Measurements from ENCODE around the gene FAM117A. TPM values are rescaled to one million over a fixed set of nuclear protein-coding genes. Genes with fewer than 3 reads are reported as not detected.

FAM117A gene
- total and polyA plus RNA-seq, 2 donors (not counting 3 experiments of a cell fraction or from before 2014, with no cell fraction given), result 12.2 to 24.1 TPM

GRCh38 chr17:49715717-49716279 lies 48.1 kb downstream of the FAM117A start:
- no peaks in the 10 kb centered on the region for H3K9me3 ChIP-seq (replicated peaks; ENCODE audit: control insufficient read depth, insufficient read depth, low read length)
- H2AFZ ChIP-seq (ENCODE audit: low read depth, low read length), result no peak overlapping the region
- no peak overlapping the region for H3K9ac ChIP-seq (replicated peaks; ENCODE audit: extremely low read depth, insufficient read depth, low read length)
- no peak for DNase-seq (ENCODE audit: low read depth, low spot score)
- no peaks in the 10 kb centered on the region for H3K27me3 ChIP-seq (ENCODE audit: control insufficient read depth in 2 of 2, insufficient read depth in 2 of 2, low read length in 2 of 2)
- H3K27ac ChIP-seq (ENCODE audit: insufficient read depth, low read depth, low read length), result no peak overlapping the region
- intact Hi-C loops (cut with micrococcal nuclease) (no loop called here), dilution Hi-C loops (cut with MboI; ENCODE audit: extremely low pct_ligation_motif_present, low sequenced_read_pairs) (no loop called here)
- no peaks in the 10 kb centered on the region for H4K20me1 ChIP-seq (replicated peaks; ENCODE audit: control insufficient read depth, extremely low read depth, insufficient read depth, low read length)
- H3K4me3 ChIP-seq (replicated peaks in 1 of 3; ENCODE audit: insufficient read depth in 1 of 3, low read depth in 1 of 3, low read length in 3 of 3), result no peak overlapping the region
- FAIRE-seq, result no peak
- TF ChIP-seq EZH2 (IDR thresholded peaks at IDR 0.05; ENCODE audit: borderline replicate concordance, low read depth, low read length, severe bottlenecking) (no peak), MAX (IDR thresholded peaks at IDR 0.05; ENCODE audit: insufficient read depth, insufficient read length) (no peak), JUN (IDR thresholded peaks at IDR 0.05; ENCODE audit: borderline replicate concordance, insufficient read depth, insufficient read length, low read depth) (no peak), MYC (IDR thresholded peaks at IDR 0.05; ENCODE audit: low read depth, low read length) (no peak), GATA2 (IDR thresholded peaks at IDR 0.05; ENCODE audit: insufficient read depth, insufficient read length, low read depth, low read length) (no peak), POLR2AphosphoS5 (IDR thresholded peaks at IDR 0.05; ENCODE audit: insufficient read depth, low read depth, low read length) (no peak), POLR2A (IDR thresholded peaks at IDR 0.05; ENCODE audit: low read depth, low read length) (no peak), CTCF (IDR thresholded peaks at IDR 0.05; ENCODE audit: extremely low read depth in 1 of 2, insufficient read depth in 1 of 2, low read depth in 1 of 2, low read length in 2 of 2) (no peak), FOS (IDR thresholded peaks at IDR 0.05; ENCODE audit: borderline replicate concordance, insufficient read depth, low read length) (no peak)
- H3K4me1 ChIP-seq (ENCODE audit: control insufficient read depth, extremely low read depth, insufficient read depth, low read length), result peaks cover 10% of the 10 kb centered on the region
- peaks cover 0 to 17% of the 10 kb centered on the region in 2 experiments for H3K36me3 ChIP-seq (ENCODE audit: control insufficient read depth in 2 of 2, extremely low read depth in 1 of 2, insufficient read depth in 2 of 2, low read length in 2 of 2)
- no peak overlapping the region for H3K4me2 ChIP-seq (ENCODE audit: insufficient read depth, low read length)
- H3K79me2 ChIP-seq (ENCODE audit: control insufficient read depth, insufficient read depth, low read length), result no peaks in the 10 kb centered on the region
- ChIA-PET POLR2A (interaction anchor here (1.2 kb wide), 1 partner anchor 48 kb away, joined by 8 read pairs; the partner anchor contains the start of gene FAM117A), CTCF (interaction anchor here (1.1 to 2.0 kb wide), 5 partner anchors 139 to 159 kb away, joined by 3 to 7 read pairs (median 4); partner anchors contain the start of gene NXPH3)
- no TSS peak for BruUV-seq (replicated peaks)
- no peaks in the 10 kb centered on the region for H3K9me1 ChIP-seq (replicated peaks; ENCODE audit: control insufficient read depth, extremely low read depth, insufficient read depth, low read length)

Data from endothelial cell of umbilical vein (primary cell).